ENCODE results near the gene TBX15. TPM values are rescaled to one million over a fixed set of nuclear protein-coding genes. Genes with fewer than 3 reads are reported as not detected.
A peak's percentile ranks its signal among the peaks of the same experiment; 100 is the strongest.

The TBX15 gene
- total RNA-seq, 1 donor from 2014 or later: not detected

DNA sequence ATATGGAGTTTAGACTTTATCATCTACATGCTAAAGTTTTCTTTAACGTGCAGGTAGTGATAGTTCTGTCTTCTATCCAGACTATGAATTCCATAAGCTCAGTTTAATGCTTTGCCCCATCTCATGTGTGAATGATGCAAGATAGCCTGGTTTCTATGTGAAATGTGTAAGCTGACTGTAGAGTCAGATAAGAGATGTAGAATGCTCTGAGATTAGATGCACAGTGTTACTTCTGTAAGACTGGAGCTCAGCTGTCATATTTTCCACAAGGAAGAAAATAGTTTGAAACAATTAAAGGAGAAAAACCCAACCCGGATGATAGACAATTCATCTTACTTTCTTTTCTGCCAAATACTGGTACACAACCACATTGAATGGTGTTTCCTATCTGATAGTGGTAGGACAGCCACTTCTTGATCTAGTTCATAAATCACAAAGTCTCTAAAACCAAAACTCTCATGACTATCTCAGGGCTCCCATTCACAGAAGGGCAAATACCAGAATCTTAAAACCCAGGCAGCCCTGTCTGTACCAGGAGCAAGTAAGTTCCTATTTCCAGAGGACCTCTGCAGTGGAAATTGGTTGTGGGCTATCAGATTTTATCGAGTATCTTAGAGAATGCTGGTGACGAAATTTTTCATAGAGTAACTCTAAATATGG, 50.6 kb downstream of the TBX15 start:
- H3K4me3 ChIP-seq (ENCODE audit: low read depth, low read length): no peak overlapping the region
- TF ChIP-seq, protein P1, sequence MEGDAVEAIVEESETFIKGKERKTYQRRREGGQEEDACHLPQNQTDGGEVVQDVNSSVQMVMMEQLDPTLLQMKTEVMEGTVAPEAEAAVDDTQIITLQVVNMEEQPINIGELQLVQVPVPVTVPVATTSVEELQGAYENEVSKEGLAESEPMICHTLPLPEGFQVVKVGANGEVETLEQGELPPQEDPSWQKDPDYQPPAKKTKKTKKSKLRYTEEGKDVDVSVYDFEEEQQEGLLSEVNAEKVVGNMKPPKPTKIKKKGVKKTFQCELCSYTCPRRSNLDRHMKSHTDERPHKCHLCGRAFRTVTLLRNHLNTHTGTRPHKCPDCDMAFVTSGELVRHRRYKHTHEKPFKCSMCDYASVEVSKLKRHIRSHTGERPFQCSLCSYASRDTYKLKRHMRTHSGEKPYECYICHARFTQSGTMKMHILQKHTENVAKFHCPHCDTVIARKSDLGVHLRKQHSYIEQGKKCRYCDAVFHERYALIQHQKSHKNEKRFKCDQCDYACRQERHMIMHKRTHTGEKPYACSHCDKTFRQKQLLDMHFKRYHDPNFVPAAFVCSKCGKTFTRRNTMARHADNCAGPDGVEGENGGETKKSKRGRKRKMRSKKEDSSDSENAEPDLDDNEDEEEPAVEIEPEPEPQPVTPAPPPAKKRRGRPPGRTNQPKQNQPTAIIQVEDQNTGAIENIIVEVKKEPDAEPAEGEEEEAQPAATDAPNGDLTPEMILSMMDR (IDR thresholded peaks at IDR 0.05; ENCODE audit: insufficient read depth, low read length, severe bottlenecking): no peak
- no peak for FAIRE-seq
- no peaks in the 10 kb centered on the region for H3K36me3 ChIP-seq (ENCODE audit: control insufficient read depth, insufficient read depth, low read length)
- H3K27me3 ChIP-seq (ENCODE audit: control insufficient read depth, insufficient read depth, low read length): no peaks in the 10 kb centered on the region
- DNase-seq (ENCODE audit: low read depth): no peak

- TF ChIP-seq, protein P1 (IDR thresholded peaks at IDR 0.05; ENCODE audit: insufficient read depth, low read length, severe bottlenecking): no peak
- Histone ChIP-seq H3K36me3 (ENCODE audit: control insufficient read depth, insufficient read depth, low read length) (no peaks in the 10 kb centered on the region), H3K4me3 (ENCODE audit: low read depth, low read length) (no peak overlapping the region), H3K27me3 (ENCODE audit: control insufficient read depth, insufficient read depth, low read length) (no peaks in the 10 kb centered on the region)
- FAIRE-seq: no peak
- DNase-seq (ENCODE audit: low read depth): peak; percentile 25
These were observed 53.4 kb downstream of the TBX15 start for GRCh38 chr1:118934706-118935105.

DNA sequence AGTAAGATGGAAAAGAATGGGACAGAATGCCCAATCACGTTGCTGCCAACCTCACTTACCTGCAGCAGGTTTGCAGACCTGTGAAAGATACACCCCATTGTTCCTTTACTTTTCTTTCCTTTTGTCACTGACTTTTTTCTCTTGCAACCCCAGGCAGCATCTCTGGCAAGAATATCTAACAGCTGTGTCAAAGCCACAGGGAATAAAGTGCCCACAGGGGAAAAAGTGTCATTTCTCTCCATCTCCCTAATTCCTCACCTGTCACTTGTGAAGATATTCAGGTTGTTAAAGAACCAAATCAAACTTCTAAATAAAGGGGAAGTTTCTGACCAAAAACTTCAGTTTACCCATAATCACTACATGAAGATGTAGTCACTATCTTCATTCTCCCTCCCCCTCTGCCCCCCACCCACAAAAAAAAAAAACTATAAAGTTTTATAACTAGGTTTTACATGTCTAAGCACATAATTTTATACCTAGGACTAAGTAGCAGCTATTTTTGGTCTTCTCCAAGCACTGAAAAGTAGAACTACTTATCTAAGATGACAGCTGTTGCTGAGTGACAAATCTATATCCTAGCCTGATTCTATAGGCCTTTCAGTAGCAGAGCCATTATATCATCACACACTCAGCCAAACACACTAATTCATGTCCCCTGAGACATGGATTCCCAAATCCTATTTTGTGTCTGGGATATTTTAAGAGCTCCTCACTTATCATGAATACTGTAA, 54.9 kb downstream of the TBX15 start:
- no peak for FAIRE-seq
- no peaks in the 10 kb centered on the region for H3K27me3 ChIP-seq (ENCODE audit: control insufficient read depth, insufficient read depth, low read length)

DNA sequence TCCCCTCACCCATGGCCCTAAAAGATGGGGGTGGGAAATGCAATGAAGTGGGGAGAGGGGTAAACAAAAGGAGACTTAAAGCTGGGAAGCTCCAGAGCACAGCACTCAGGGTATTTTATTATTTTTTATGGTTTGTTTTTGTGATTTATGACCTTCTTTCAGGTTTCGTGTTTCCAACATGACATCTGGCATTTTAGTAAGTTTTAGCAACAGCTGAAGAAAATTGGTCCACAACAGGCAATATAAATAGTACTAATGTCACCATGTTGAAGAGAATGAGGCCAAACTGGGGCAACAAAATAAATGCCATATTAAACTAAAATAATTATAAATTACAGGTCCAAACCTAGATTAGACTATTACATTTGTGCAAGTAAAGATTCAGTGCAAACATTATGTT, 56.3 kb downstream of the TBX15 start:
- no peaks in the 10 kb centered on the region for H3K27me3 ChIP-seq (ENCODE audit: control insufficient read depth, insufficient read depth, low read length)
- TF ChIP-seq, protein P1 (IDR thresholded peaks at IDR 0.05; ENCODE audit: insufficient read depth, low read length, severe bottlenecking): no peak

More for the DNA sequence above, 54.9 kb downstream of the TBX15 start:
- no peak for DNase-seq (ENCODE audit: low read depth)
- TF ChIP-seq, protein P1 (IDR thresholded peaks at IDR 0.05; ENCODE audit: insufficient read depth, low read length, severe bottlenecking): no peak
- no peaks in the 10 kb centered on the region for H3K36me3 ChIP-seq (ENCODE audit: control insufficient read depth, insufficient read depth, low read length)
- H3K4me3 ChIP-seq (ENCODE audit: low read depth, low read length): no peak overlapping the region

GRCh38 chr1:118928739-118929554, 59.2 kb downstream of the TBX15 start:
- TF ChIP-seq, protein P1 (IDR thresholded peaks at IDR 0.05; ENCODE audit: insufficient read depth, low read length, severe bottlenecking): no peak
- FAIRE-seq (no peak), DNase-seq (ENCODE audit: low read depth) (peak; percentile 27)
- Histone ChIP-seq H3K27me3 (ENCODE audit: control insufficient read depth, insufficient read depth, low read length) (no peaks in the 10 kb centered on the region), H3K36me3 (ENCODE audit: control insufficient read depth, insufficient read depth, low read length) (no peaks in the 10 kb centered on the region), H3K4me3 (ENCODE audit: low read depth, low read length) (no peak overlapping the region)

More for the DNA sequence above, 56.3 kb downstream of the TBX15 start:
- H3K4me3 ChIP-seq (ENCODE audit: low read depth, low read length): no peak overlapping the region
- FAIRE-seq (no peak), DNase-seq (ENCODE audit: low read depth) (no peak)
- no peaks in the 10 kb centered on the region for H3K36me3 ChIP-seq (ENCODE audit: control insufficient read depth, insufficient read depth, low read length)

All from bronchial epithelial cell (primary cell).